C4-2B (cell line): ENCODE results near the gene RBM20.

Source experiments
- CTCF ChIP-seq: fragments of 450-650 bp; conservative IDR thresholded peaks from 2 replicates; pipeline ENCODE4 v1.5.1; 2017; ENCODE audit warnings: mild to moderate bottlenecking
- ZFX ChIP-seq: fragments of 450-650 bp; IDR thresholded peaks from 2 replicates; pipeline ENCODE4 v1.6.1; 2017

DNA sequence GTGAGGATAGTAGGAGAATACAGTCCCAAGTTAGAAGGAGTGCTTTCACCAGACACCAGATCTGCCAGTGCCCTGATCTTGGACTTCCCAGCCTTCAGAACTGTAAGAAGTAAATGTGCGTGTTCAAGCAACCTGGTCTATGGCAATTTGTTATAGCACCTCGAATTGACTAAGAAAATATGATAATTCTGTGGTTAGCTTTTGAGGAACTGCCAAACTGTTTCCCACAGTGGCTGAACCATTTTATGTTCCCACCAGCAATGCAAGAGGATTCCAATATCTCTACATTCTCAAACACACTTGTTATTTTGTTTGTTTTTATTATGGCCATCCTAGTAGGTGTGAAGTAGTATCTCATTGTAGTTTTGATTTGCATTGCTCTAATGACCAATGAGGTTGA is 47.0 kb downstream of the RBM20 start:
- no peak for TF ChIP-seq CTCF
- no peak for TF ChIP-seq ZFX
